ENCODE data around the gene TLCD5. TPM values are rescaled to one million over a fixed set of nuclear protein-coding genes. Genes with fewer than 3 reads are reported as not detected.
A peak's percentile ranks its signal among the peaks of the same experiment; 100 is the strongest.

TLCD5 gene
- total RNA-seq, 4 donors from 2014 or later, result 1.3 to 9.4 (median 1.5) TPM; not detected in 1

GRCh38 chr11:120342678-120343077 is 17.6 kb downstream of the TLCD5 start:
- Histone ChIP-seq H3K27me3 (no peaks in the 10 kb centered on the region), H3K27ac (no peak overlapping the region), H3K4me3 (no peak overlapping the region), H3K36me3 (no peaks in the 10 kb centered on the region), H3K4me1 (peaks cover 32 to 95% (median 60%) of the 10 kb centered on the region in 4 donors), H3K9me3 (no peaks in the 10 kb centered on the region)
- intact Hi-C loops (cut with DNase I; ENCODE audit: low total_unique reads) (no loop called here), in situ Hi-C loops (cut with MboI; ENCODE audit: low pct_ligation_motif_present in 1 of 4, low pct_unique_long_range_greater_than_20kb in 1 of 4, low sequenced_read_pairs in 3 of 4) (loop anchor here in 1 of 4 donors (25.0 kb wide), 1 partner anchor 95 kb away; no protein-coding TSS in a partner anchor)
- no peak for DNase-seq
- TF ChIP-seq CTCF (IDR thresholded peaks at IDR 0.05) (no peak), POLR2A (IDR thresholded peaks at IDR 0.05) (no peak), POLR2AphosphoS5 (IDR thresholded peaks at IDR 0.05) (no peak), EP300 (IDR thresholded peaks at IDR 0.05; ENCODE audit: low read depth) (no peak)
- WGBS, 2 donors (ENCODE audit: low coverage in 1 of 2), result 83 to 98% methylated on average over 3 of the region's 3 CpGs

GRCh38 chr11:120343429-120343828 is 18.3 kb downstream of the TLCD5 start:
- in situ Hi-C loops (cut with MboI; ENCODE audit: low pct_ligation_motif_present in 1 of 4, low pct_unique_long_range_greater_than_20kb in 1 of 4, low sequenced_read_pairs in 3 of 4), result loop anchor here in 1 of 4 donors (25.0 kb wide), 1 partner anchor 94 kb away; no protein-coding TSS in a partner anchor
- no peak for DNase-seq

GRCh38 chr11:120344302-120345004 is 19.4 kb downstream of the TLCD5 start:
- Histone ChIP-seq H3K9me3 (no peaks in the 10 kb centered on the region), H3K27ac (no peak overlapping the region), H3K4me3 (no peak overlapping the region), H3K36me3 (no peaks in the 10 kb centered on the region), H3K4me1 (peaks cover 33 to 92% (median 46%) of the 10 kb centered on the region in 4 donors), H3K27me3 (no peaks in the 10 kb centered on the region)
- 57% methylated on average over 1 of the region's 1 CpG; no CpG with 5 or more reads in 1 of the 2 donors for WGBS, 2 donors (ENCODE audit: low coverage in 1 of 2)
- in situ Hi-C loops (cut with MboI; ENCODE audit: low pct_ligation_motif_present in 1 of 4, low pct_unique_long_range_greater_than_20kb in 1 of 4, low sequenced_read_pairs in 3 of 4) (loop anchor here in 1 of 4 donors (25.0 kb wide), 1 partner anchor 93 kb away; no protein-coding TSS in a partner anchor), intact Hi-C loops (cut with DNase I; ENCODE audit: low total_unique reads) (no loop called here)
- no peak for TF ChIP-seq POLR2AphosphoS5 (IDR thresholded peaks at IDR 0.05)
- TF ChIP-seq CTCF (IDR thresholded peaks at IDR 0.05), result no peak
- TF ChIP-seq EP300 (IDR thresholded peaks at IDR 0.05; ENCODE audit: low read depth), result no peak
- no peak for TF ChIP-seq POLR2A (IDR thresholded peaks at IDR 0.05)
- peak; percentile 18 for DNase-seq

More at GRCh38 chr11:120343429-120343828, 18.3 kb downstream of the TLCD5 start:
- TF ChIP-seq EP300 (IDR thresholded peaks at IDR 0.05; ENCODE audit: low read depth) (no peak), POLR2AphosphoS5 (IDR thresholded peaks at IDR 0.05) (no peak), CTCF (IDR thresholded peaks at IDR 0.05) (no peak), POLR2A (IDR thresholded peaks at IDR 0.05) (no peak)
- H3K36me3 ChIP-seq, result no peaks in the 10 kb centered on the region
- no peak overlapping the region for H3K4me3 ChIP-seq
- H3K9me3 ChIP-seq, result no peaks in the 10 kb centered on the region
- H3K27me3 ChIP-seq, result no peaks in the 10 kb centered on the region
- peaks cover 33 to 95% (median 56%) of the 10 kb centered on the region in 4 donors for H3K4me1 ChIP-seq
- 54 to 63% methylated on average over 2 of the region's 2 CpGs for WGBS, 2 donors (ENCODE audit: low coverage in 1 of 2)
- intact Hi-C loops (cut with DNase I; ENCODE audit: low total_unique reads), result no loop called here
- H3K27ac ChIP-seq, result no peak overlapping the region

- Histone ChIP-seq H3K36me3 (no peaks in the 10 kb centered on the region), H3K27me3 (no peaks in the 10 kb centered on the region), H3K9me3 (no peaks in the 10 kb centered on the region), H3K4me3 (no peak overlapping the region), H3K27ac (no peak overlapping the region), H3K4me1 (peaks cover 19 to 82% (median 33%) of the 10 kb centered on the region in 4 donors)
- in situ Hi-C loops (cut with MboI; ENCODE audit: low pct_ligation_motif_present in 1 of 4, low pct_unique_long_range_greater_than_20kb in 1 of 4, low sequenced_read_pairs in 3 of 4) (loop anchor here in 1 of 4 donors (25.0 kb wide), 1 partner anchor 91 kb away; no protein-coding TSS in a partner anchor), intact Hi-C loops (cut with DNase I; ENCODE audit: low total_unique reads) (no loop called here)
- WGBS, 2 donors (ENCODE audit: low coverage in 1 of 2), result 40 to 58% methylated on average over 1 of the region's 1 CpG
- no peak for TF ChIP-seq POLR2A (IDR thresholded peaks at IDR 0.05)
- TF ChIP-seq CTCF (IDR thresholded peaks at IDR 0.05), result no peak
- no peak for TF ChIP-seq POLR2AphosphoS5 (IDR thresholded peaks at IDR 0.05)
- TF ChIP-seq EP300 (IDR thresholded peaks at IDR 0.05; ENCODE audit: low read depth), result no peak
- DNase-seq, result no peak
Observed at GRCh38 chr11:120346233-120346632, 21.1 kb downstream of the TLCD5 start.
